COR-L47 (cell line): ENCODE measurements around the gene ANO6.
"Not testable (repeated sequence)": the region's sequence is repeated elsewhere in the genome, so short reads cannot be mapped to it uniquely, and the experiment has no call there.

ENCODE experiments used
- DNase-seq: peaks from one replicate; lab custom pipeline; 2025; lab: John Stamatoyannopoulos, UW

The ANO6 gene

DNA sequence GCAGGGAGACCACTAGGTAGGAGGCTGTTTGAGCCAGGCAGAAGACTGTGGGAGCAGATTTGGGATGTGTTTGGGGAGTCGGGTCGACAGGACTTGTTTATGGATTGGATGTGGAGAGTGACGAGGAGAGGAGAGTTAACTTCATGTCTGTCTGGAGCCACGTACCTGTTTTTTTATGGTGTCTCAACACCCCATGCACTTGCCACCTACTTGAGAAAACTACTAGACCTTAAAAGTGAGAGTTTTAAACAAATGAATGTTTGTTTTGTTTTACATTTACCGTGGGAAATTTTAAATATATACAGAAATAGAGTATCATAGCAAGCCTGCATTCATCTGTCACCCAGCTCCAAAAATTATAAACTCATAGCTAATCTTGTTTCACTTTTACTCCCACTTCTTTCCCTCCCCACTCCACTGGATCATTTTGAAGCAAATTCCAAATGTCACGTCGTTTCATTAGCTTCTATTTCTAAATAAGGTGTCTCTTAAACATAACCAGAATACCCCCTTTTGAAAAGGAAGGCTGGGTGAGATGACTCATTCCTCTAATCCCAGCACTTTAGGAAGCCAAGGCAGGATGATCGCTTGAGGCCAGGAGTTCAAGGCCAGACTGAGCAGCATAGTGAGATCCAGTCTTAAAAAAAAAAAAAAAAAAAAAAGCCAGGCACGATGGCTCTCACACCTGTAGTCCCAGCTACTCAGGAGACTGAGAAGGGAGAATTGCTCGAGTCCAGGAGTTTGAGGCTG is 136.2 kb downstream of the ANO6 start:
- DNase-seq, result no peak

DNA sequence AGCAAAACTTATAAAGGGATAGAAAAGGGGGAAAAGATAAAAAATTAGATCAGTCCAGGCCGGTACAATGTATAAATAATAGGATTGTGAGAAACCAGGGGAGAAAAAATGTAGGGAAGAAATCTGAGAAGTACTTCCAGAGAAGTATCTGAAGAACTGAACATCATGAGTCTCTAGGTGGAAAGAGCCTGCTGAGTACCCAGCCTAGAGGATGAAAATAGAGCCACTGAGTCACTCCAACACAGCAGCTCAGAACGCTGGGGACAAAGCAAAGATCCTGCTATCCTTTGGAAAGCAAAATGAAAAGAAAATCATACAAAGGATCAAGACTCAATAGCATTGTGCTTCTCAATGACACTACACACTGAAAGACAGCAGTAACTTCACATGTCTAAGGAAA is 138.0 kb downstream of the ANO6 start:
- no peak for DNase-seq

DNA sequence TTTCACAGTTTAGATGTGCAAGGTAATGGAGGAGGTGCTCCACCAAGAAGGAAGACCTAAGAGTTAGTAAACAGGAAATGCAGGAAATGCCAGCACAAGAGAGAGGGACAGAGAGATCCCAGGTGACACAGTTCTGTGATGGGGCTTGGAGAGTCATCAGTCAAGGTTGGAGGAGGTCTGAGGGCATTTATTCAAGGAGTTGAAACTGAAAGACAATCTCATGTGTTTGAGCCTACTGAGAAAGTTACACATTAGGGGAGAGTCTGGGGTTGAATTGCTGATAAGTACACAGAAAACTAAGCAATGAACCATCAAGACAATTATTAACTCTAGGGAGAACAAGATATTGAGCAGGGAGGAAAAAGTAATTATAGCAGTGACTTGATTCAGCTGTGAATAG is 138.5 kb downstream of the ANO6 start:
- DNase-seq, result no peak

DNA sequence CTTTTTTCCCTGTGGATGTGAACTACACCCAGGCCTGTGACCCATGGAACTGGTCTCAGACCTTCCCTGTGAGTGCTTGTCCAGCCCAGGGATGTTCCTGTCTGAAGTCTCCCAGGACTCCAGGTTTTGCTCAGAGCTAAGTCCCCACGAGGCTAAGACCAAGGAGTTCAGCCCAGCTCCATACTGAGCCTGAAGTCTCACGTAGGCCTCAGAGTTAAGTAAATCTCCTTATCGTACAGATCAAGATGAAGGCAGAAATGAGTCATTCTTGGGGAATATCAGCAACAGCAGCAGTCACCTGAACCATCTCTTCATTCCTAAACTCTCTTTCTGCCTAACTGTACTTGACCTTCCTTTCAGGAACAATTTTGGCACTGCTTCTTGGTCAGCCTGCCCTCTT is 139.8 kb downstream of the ANO6 start:
- no peak for DNase-seq

DNA sequence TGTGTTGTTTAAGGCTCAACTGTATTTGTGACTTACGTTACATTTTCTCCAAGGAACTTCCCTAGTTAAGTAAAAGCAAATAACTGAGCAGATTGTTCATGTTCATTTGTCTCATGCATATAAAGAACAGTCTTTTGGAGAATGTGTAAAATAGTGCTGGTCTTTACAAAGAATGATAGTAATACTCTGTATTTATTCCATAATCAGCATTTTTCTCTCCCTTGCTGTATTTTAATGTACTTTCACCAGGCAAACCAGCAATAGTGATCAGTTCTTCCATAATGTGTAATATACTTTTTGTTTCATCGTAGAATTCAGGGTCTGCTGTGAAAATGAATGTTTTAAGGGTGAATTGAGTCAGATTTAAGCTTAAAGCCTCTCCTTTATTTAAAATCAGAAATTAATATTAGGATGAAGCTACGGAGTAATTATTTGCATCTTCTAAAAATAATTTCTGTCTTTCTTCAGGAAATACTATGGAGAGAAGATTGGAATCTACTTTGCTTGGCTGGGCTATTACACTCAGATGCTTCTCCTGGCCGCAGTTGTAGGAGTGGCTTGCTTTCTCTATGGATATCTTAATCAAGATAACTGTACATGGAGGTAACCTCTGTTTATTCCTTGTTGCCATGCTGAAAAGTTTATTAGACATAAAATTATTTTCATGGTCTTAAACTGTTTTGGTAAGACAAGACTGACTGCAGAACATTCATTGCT is 141.1 kb downstream of the ANO6 start:
- no peak for DNase-seq

DNA sequence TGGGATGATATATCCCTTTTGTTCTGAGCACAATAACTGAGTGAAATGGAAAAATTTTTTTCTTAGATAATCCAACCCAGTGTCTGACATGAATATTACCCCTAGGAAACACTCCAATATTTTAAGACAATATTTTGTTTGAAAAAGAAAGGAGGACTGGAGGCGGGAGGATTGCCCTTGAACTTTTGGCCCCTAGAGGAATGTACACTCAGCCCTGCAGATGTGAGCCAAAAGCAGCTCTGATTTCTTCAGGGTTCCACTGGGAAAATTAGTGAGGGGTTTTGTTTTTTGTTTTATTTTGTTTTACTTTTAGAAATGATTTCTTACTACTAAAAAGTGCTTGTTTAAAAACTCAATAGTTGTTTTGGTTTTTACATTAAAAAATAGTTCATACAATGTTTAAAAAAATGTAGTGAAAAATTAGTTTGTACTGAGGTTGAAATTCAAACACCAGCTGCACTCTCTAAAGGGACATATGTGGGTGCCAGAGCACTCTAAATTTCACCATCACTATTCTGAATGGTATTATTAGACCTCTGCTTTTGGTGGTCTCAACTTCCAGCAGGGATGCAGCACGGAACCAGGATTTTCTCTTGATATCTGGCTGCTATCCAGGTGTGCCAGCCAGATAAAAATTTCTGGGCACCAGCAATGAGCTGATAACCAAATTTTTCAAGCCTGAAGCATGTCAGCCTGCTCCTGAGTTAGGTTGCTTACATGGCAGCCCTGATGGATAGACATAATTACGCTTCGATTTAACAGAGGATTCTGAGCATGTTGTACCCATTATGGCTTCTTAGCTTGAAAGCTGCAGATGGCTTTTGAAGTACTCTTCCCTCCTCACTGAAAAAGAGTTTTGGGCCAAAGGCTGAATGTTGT is 141.9 kb downstream of the ANO6 start:
- DNase-seq, result no peak

DNA sequence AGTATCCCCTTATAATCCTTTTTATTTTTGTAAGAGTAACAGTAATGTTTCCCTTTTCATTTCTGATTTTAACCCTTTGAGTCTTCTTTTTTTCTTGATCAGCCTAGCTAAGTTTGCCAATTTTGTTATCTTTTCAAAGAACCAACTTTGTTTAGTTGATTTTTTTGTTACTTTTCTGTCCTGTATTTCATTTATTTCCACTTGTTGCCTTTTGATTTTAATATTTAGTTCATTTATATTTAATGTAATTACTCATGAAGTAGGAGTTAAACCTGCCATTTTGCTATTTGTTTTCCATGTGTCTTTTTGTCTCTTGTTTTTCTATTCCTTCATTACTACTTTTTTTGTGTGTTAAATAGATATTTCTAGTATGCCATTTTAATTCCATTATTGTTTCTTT is 146.4 kb downstream of the ANO6 start:
- DNase-seq, result no peak

DNA sequence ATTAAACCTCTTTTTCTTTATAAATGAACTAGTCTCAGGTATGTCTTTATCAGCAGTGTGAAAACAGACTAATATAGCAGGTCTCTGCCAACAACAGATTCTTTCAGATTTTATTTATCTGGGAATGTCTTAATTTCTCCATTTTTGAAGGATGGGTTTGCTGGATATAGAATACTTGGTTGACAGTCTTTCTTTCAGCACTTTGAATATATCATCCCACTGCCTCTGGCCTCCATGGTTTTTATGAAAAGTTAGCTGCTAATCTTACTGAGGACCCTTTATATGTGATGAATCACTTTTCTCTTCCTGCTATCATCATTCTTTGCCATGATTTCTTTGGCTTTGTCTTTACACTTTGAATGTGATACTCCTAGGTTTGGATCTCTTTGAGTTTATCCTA is 148.0 kb downstream of the ANO6 start:
- no peak for DNase-seq

DNA sequence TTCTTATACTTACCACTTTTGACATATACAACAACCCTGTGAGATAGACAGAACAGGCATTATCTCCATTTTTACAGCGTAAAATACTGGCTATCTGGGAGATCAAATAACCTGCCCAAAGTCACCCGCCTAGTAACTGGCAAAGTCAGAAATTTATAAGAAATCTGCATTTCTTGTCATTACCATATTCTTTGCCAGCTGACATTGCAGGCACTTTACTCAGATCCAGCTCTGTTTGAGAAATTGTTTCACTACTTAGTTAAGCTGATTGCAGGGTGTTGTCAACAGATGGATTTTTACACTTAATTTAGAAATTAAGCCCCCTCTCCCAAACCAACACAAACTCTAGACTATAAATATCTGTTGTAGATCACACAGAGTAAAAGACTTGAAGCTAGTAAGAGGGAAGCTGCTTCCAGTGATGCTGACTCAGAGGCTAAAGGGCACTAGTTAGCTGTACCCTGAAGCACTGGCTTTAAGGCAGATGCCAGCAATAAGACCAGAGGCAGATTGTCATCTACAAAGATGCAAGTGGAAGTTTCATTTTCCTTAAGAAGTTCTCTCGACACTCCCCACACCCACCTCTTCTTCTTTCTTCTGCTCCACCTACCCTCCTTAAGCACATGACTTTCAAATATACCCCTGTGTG is 153.1 kb downstream of the ANO6 start:
- DNase-seq, result no peak

DNA sequence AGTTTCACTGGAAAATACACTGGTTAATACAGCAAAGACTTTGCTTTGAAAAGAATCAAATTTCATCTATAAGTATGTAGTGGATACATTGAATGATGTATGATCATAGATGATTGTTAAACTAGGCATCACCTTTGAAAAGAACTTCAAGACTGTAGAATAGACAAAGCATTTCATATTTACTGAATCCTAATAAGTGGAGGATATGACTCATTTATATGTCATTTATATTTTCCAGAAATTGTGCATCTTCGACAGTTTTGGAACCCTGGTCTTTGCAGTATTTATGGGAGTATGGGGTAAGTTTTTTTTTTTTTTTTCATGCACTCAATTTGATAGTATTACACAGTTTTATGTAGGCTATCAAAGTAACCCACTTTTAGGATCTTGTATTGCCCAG is 161.9 kb downstream of the ANO6 start:
- no peak for DNase-seq

DNA sequence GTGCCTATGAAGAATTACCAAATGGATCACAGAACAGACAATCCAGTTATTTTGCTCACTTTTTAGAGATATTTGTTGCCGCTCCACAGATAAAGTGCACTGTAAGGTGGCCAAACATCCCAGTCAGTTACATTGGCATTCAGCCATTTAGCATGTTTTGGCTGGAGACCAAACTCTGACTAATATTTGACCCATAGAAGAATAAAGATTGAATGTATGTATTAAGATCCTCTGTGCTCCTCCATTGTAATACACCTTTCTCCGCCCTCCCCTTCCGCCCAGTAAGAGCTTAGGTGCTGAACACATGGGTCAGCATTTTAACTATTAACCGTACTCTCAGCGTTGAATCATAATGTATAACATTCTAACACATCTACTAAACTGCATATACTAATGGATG is 163.4 kb downstream of the ANO6 start:
- no peak for DNase-seq

DNA sequence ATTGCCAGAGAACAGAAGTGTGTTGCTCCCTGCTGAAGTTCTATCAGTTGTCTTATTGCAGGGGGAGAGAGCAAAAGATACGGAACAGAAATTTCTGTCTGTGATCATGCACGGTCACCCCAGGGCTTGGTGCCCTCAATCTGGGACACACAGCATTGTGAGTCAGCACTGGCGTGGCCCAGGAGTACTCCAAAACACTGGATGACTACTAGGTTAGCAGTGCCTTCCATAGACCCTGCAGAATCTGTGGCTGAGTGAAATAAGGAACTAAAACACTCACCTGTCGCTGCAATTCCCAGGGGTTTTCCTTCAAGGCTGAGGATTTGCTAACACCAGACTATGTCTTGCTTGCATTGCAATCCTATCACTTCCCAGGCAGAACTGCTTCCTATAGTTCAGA is 165.5 kb downstream of the ANO6 start:
- no peak for DNase-seq

DNA sequence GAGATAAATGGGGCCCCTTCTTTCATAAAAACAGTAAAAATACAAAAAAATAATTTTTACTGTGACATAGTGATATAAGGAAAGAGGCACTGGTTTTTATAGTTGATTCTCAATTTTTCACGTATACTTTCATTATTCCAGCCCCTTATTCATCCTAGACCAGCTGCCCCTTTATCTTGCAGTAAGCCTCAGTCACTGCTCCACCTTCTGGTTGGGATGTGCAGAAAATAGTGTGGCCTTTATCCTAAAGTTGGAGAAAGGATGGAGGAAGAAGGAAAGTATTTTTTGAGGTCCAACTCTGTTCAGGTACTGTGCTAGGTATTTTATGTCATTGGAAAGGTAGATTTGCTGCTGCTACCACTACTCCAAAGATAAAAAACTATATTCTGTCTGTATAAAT is 172.7 kb downstream of the ANO6 start:
- DNase-seq, result peak; percentile 29

DNA sequence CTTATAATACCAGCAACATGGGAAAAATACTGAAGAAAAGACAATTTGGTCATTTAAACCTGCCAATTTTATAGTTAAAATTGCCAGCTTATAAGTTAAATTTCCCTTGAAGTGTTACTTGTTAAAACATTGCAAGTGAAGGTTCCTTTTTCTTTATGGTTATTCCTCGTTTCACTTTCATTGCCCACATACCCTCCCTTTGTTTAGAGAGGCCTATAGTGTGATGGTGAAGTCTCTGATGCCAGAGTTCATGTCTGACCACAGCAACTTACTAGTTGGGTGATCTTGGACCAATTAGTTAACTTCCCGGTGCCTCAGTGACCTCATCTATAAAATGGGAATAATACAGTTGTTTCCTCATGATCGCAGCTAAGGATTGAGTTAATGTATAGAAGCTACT is 173.5 kb downstream of the ANO6 start:
- no peak for DNase-seq

DNA sequence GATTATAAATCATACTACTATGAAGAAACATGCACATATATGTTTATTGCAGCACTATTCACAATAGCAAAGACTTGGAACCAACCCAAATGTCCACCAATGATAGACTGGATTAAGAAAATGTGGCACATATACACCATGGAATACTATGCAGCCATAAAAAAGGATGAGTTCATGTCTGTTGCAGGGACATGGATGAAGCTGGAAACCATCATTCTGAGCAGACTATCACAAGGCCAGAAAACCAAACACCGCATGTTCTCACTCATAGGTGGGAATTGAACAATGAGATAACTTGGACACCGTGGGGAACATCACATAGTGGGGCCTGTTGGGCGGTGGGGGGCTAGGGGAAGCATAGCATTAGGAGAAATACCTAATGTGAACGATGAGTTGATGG is 181.6 kb downstream of the ANO6 start:
- not testable (repeated sequence) for DNase-seq

DNA sequence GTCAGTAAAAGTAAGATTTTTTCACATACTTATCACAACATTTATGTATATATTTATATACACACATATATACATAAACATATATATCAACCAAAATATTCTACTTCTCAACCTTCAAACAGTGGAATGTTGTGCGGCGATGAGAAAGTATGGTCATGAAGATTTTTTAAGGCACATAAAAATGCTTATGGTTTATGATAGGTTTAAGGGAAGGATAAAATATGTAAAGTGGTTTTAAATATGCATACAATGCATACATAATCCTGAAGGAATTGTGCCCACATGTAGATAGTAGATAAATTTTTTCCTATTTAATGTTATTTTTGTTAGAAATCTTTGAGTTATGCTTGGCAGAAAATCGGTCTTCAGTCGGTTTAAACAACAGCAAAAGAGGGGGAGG is 182.7 kb downstream of the ANO6 start:
- DNase-seq, result no peak

DNA sequence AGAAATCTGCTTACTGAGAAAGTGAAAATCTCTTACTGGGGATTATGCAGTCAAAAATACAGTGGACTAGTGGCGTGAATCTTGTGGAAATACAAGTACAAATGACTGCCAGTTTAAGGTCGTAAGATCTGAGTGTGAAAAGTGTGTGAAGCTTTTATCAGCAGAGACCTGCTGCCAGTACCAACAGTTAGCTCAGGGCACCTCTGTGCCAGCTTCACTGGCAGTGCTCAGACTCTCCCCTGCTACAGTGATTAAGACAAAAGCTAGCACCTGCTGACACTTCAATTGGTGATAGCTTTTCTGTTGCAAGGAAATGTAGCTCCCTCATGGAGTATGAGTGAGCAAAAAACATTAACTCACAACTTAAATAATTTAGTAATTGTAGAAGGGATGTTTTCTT is 185.1 kb downstream of the ANO6 start:
- no peak for DNase-seq

DNA sequence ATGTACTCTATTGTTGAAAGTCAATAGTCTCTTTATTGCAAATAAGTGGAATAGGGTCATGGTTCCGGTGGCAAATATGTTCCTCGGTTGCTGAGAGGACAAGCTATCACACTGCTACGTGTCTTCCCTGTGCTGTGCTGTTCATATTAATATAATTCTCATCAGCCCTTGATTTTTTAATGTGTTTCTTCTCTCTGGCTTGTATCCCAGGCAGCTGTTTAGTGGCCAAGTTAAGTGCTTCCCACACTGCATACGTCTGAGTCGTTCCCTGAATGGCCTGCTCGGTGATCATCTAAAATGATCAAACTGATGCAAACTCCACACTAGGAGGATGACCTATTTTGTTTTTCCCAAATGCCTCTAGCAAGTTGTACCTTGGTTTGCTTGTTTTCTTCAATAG is 186.4 kb downstream of the ANO6 start:
- no peak for DNase-seq

DNA sequence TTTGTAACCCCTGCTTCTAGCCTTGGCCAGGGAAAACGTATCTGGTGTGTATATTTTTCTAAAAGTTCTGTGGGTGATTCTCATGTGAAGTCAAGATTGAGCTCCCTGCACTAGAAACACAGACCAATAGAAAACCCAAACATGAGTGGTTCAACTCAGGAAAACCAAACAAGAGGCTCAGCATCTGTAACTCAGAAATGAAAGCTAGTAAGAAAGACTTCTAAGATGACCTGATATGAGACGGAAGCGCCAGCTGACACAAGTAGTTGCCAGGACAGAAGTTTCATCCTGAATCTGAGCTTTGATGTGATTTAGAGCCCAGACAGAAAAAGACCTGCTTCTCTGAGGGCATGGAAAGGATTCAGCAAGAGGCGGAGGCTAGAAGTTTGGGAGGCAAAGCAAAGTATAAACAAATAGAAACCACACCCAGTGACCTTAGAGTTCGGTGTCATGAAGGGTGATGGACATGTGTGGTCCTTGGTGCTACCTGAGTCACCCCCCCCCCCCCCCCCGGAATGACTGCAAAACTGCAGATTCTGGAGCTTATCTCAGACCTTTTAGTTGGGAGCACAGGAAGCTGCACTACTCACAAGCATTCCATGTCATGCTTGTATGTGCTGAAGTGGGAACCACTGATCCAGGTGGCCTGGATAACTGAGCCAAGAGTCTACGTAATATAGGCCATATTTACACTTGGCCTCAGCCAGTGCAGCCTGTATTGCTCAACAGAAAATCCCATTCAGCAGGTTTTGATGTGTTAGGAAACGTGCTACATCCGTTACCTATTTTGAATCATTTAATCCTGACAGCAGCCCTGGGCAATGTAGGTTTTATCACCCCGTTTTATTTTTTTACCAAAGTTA is 191.3 kb downstream of the ANO6 start:
- DNase-seq, result no peak

DNA sequence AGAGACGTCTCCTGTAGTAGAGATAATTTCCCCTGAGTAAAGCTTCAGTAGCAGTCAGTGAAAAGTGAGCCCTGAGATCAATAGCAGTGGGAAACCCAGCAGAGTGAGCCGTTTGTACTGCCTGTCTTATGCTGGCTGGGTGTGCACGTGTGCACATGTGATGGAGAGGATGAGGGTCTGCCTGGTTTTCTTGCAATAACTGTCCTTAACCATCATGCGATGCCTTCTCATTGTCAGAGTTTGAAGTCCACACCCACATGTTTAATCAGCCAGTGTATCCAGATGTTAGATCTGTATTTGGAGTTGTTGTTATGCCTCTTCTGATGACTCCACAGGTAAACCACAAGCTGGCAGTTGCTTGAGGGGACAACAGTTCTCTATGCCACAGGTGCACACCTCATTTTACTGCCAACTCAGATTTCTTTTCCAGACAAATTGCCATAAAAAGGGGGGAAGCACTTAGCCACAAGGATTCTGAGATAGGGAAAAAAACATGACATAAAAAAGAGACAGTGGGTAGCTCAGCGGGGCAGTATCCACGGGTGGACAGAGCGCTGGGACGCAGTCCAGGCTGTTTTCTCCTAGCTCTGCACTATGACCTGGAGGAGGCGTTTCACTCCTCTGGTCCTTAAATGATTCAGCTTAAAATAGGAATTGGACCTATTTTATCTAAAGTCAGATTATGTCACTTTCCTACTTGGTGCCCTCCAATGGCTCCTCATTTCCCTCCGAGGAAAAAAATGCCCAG is 192.3 kb downstream of the ANO6 start:
- no peak for DNase-seq

DNA sequence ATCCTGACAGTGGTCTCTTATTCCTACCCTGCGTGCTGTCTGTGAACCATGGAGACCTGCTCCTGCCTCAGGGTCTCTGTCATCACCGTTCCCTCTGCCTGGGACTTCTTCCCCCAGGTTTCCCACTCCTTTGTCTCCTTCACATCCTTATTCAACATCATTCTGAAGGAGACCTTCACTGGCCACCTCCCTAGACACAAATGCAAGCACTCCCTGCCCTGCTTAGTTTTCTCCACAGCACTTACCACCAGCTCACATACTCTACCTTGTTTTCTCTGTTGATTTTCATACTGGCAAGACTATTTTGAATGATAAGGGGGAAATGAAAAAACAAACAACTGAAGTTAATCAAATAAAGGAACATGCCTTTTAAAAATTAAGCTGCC is 192.8 kb downstream of the ANO6 start:
- no peak for DNase-seq
